Stimulated activated CD8-positive, alpha-beta memory T cell treated with anti-CD3 and anti-CD28 coated beads, Interleukin-4, amount 100 ng/mL, for 48 hours (primary cell): Measurements from ENCODE around the gene EPHA6.

Source experiments
- DNase-seq: peaks from one replicate; pipeline ENCODE4 v3.0.0-alpha.2; 2020

The EPHA6 gene

GRCh38 chr3:97662762-97663161, 848.4 kb downstream of the EPHA6 start:
- no peak for DNase-seq

- DNase-seq: no peak
Measured at GRCh38 chr3:97665896-97666295, 851.5 kb downstream of the EPHA6 start.

GRCh38 chr3:97670952-97671351, 856.6 kb downstream of the EPHA6 start:
- DNase-seq: no peak

- no peak for DNase-seq
Measured at GRCh38 chr3:97673357-97673997, 859.1 kb downstream of the EPHA6 start.

- DNase-seq: no peak
Measured at GRCh38 chr3:97674461-97674860, 860.1 kb downstream of the EPHA6 start.

DNA sequence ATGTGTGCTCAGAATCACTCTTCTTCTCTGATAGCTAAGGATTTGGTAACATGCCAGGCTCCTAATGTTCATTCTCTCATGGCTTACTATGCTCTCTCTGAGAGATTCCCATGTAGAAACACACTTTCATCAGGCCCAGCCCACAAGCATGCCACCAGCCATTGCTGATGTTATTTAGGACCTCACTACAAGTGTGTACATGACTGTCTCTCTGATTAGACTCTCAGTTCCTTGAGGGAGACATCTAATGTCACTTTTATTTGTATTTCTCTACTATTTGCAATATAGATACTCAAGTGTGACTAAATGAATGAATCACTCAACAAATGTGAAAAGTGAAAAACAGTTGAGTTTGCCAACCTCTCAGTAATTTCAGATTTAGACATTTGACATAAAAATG, 865.8 kb downstream of the EPHA6 start:
- DNase-seq: no peak

- DNase-seq: no peak
Measured at GRCh38 chr3:97680696-97681095, 866.3 kb downstream of the EPHA6 start.

DNA sequence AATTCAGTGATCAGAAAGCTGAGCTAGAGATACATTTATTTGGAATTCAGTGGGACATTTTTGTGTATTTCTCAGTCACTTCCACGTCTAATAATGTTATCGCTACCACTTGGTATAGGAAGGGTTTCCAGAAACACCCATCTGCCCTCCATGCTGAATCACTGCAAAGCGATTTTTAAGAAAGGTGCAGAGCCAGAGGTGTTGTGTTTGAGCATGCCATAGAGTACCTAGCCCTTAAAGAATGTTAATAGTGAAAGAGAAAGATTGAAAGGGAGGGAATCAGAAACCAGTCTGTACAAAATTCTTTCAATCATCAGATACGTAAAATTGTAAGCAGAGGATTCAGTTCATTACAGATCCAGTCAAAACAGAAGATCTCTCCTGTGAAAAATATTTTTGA, 870.1 kb downstream of the EPHA6 start:
- DNase-seq: no peak

DNA sequence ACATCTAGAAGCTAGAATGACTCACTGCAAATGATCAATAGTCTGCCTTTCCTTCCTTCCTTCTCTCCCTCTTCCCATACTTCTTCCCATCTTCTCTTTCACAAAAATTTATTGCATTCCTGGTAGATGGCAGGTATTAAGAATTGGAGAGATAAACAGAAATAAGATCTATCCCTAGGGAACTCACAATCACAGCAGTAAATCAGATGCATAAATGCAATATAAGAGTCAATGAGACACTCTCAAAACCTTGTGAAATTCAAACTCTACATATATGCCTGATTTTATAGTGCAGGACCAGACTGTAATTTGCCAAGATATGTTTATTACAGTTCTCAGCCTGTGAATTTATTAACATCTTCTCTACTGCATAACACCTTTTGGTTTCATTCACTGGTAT, 871.9 kb downstream of the EPHA6 start:
- DNase-seq: no peak

- DNase-seq: no peak
Measured at GRCh38 chr3:97687734-97688133, 873.3 kb downstream of the EPHA6 start.

GRCh38 chr3:97689111-97689510, 874.7 kb downstream of the EPHA6 start:
- no peak for DNase-seq

DNA sequence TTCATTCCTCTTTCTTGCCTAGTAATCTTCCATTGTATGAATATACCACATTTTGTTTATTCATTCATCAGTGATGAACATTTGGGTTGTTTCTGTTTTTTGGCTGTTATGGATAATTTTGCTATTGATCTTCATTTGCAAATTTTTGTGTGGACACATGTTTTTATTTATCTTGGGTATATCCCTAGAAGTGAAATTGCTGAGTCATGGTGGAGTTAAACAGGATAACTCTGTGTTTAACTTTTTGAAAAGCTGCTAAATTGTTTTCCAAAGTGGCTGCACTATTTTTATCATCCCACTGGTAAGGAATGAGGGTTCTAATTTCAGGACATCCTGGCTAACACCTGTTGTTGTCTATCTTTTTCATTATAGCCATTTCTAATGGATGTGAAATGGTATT, 875.6 kb downstream of the EPHA6 start:
- DNase-seq: no peak

- DNase-seq: no peak
Measured at GRCh38 chr3:97691354-97691753, 877.0 kb downstream of the EPHA6 start.

DNA sequence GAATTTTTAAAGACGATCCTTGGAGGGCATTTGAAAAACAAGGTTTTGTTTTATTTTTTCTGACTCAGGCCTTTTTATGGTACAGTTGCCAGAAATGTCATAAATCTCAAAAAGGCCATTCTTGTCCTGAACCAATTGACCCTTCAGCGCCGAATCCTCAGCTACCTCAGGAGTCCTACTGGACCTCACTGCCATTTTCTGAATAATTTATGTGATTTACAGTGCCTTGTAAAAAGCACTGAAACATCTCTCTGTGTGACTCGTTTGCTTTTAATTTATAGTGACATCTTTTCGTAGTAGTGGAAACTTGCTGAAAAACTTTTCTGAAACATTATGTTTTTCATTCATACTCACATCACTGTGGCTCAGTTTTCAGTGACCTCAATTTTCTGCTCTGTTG, 878.0 kb downstream of the EPHA6 start:
- no peak for DNase-seq

- DNase-seq: no peak
Measured at GRCh38 chr3:97692831-97693230, 878.4 kb downstream of the EPHA6 start.

DNA sequence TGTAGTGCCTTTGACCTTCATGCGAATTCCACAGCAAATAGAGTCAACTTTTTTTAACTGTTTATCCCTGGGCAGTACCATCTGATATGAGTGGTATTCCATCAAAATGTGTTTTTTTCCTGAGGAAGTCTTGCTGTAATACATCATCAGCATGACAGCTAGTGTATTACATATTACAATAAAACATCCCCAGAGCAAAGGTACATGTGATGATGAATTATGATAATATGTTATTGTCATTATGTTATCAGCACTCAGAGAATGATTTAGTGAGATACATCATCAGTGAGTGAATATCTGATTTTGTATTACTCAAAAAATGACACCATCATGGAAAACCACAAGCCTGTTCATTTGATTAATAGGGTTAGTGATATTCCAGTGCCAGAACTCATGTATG, 880.5 kb downstream of the EPHA6 start:
- DNase-seq: no peak

- DNase-seq: no peak
Measured at GRCh38 chr3:97698691-97699090, 884.3 kb downstream of the EPHA6 start.

DNA sequence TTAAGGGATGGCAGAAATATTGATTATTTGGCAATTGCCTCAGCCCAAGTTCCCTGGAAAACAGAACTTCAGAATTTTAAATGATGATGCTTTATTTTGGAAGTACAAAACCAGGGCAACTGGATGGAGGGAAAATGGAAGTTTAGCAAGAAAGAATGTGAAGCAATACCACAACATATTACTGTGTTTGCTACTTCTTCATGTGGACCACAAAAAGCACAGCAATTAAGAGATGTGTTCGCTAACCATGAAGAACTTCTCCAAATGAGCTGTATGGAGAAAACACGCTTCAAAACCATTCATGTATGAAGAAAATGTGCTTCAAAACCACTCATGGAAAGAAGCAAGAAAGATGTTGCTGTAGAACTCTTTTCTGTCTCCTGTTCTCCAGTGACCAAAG, 885.5 kb downstream of the EPHA6 start:
- no peak for DNase-seq

- no peak for DNase-seq
Measured at GRCh38 chr3:97705764-97706163, 891.4 kb downstream of the EPHA6 start.

GRCh38 chr3:97706226-97706625, 891.8 kb downstream of the EPHA6 start:
- DNase-seq: no peak

DNA sequence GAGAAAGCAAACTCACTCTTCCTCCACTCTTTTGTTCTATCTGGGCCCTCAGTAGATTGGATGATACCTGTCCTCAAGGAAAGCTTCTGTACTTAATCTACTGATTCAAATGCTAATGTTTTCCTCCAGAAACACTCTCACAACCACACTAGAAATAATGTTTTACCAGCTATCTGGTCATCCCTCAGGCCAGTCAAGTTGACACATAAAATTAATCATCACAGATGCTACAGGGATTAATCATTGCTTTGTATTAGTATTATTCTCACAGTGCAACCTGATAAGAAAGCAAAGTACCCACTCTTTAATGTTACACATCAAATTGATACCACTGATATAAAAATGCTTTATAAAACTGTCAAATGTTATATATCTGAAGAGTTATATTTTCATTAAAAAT, 897.3 kb downstream of the EPHA6 start:
- DNase-seq: no peak

GRCh38 chr3:97712919-97713318, 898.5 kb downstream of the EPHA6 start:
- DNase-seq: no peak

DNA sequence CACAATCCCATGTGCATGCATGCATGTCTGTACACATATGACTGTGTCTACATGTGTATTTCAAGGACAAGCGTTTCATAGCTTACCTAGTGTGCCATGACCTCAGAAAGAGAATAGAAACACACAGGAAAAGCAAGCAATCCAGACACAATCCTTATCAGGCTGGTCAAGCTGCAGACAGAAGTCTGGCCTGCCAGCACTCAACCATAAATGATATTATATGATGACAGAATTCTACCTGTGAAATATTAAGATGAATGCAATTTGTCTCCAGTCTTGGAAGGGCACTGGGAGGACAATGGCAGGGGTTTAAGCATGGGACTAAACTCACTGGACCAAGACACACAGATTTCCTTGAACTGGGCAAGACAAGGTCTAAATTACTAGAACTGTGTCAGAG, 899.2 kb downstream of the EPHA6 start:
- DNase-seq: no peak

- peak; percentile 72 for DNase-seq
Measured at GRCh38 chr3:97719156-97719821, 904.9 kb downstream of the EPHA6 start.

- no peak for DNase-seq
Measured at GRCh38 chr3:97720417-97720816, 906.0 kb downstream of the EPHA6 start.
